Keratinocyte (primary cell): ENCODE measurements around the gene SMTNL2.

Experiments
- CTCF ChIP-seq, 3 experiments: IDR thresholded peaks in 1 of 3; conservative IDR thresholded peaks in 1 of 3; optimal IDR thresholded peaks in 1 of 3; 2 replicates in 2 of 3; 3 replicates in 1 of 3; pipeline versions ENCODE3 to v1.5.1; 2011; ENCODE audit warnings: low read length in 3 of 3, mild to moderate bottlenecking in 3 of 3, moderate library complexity in 2 of 3, control low read depth in 1 of 3, inconsistent platforms in 1 of 3; ENCODE audit not compliant: insufficient read depth in 2 of 3; ENCODE audit errors: extremely low read depth in 1 of 3
- EZH2 ChIP-seq: IDR thresholded peaks from one replicate; pipeline ENCODE4 v1.6.1; 2012; ENCODE audit warnings: inconsistent platforms, mild to moderate bottlenecking, low read length, moderate library complexity

- no peak for TF ChIP-seq CTCF (optimal IDR thresholded peaks at IDR 0.05 in 1 of 3, IDR thresholded peaks at IDR 0.05 in 1 of 3, conservative IDR thresholded peaks at IDR 0.05 in 1 of 3; ENCODE audit: extremely low read depth in 1 of 3, insufficient read depth in 2 of 3, low read length in 3 of 3)
- TF ChIP-seq EZH2, result no peak
Observed at GRCh38 chr17:4555873-4556759, 28.2 kb upstream of the SMTNL2 start.
